HG03442 (cell line): Measurements from ENCODE around the gene CNGA2.

Experiments used
- ATAC-seq: cut with Tn5 transposase; IDR thresholded peaks from one replicate; pipeline ENCODE4 v1.9.1; 2021; ENCODE audit warnings: mild to moderate bottlenecking, moderate library complexity; ENCODE audit not compliant: unreplicated experiment

Gene CNGA2

GRCh38 chrX:151711154-151711553 lies 23.4 kb upstream of the CNGA2 start:
- ATAC-seq, result no peak

DNA sequence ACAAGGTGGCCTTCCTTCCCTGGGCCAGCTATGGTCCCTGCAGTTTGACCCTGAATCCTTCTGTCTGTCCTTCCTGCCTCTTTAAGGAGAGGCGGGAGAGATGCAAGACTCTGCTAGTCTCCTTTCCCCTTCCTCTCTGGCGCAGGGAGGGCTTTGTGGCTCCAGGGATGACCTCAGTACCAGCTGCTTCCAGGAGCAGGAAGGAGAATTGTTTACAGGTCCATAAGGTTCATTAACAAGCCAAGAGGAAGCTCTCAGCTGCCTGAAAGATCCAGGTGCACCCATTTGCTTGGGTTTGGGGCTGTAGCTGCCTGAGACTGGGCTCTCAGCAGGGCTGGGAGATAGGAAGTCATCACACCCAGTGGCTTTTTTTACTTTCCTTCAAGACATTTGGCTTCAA lies 22.8 kb upstream of the CNGA2 start:
- ATAC-seq, result no peak

- ATAC-seq, result no peak
These were observed 22.3 kb upstream of the CNGA2 start for GRCh38 chrX:151712253-151712652.

DNA sequence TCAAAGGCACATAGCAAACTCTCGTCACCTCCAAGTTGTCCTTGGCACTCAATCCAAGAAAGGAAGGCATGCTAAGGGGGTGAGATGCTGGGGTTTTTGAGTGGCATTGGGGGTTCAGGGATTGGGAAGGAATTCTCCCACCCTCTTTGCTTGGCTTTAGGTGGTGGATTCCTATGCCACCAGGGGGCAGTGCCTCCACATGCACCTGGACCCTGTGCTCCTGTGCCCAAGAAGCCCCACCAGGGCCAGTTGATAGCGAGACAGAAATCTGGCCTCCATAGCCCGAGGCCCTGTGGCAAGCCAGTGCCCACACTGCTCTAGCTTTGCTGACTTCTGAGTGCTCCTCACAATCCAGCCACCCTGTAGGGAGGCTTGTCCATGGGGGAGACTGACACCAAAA lies 20.7 kb upstream of the CNGA2 start:
- ATAC-seq, result no peak

- ATAC-seq, result no peak
These were observed 20.2 kb upstream of the CNGA2 start for GRCh38 chrX:151714362-151714761.

- ATAC-seq, result no peak
These were observed 18.8 kb upstream of the CNGA2 start, which contains the start of gene FATE1 for GRCh38 chrX:151715752-151716151. Gene FATE1, plus strand, starts transcription at chrX:151716035. Its CDS starts 85 bp downstream, at chrX:151716120.

DNA sequence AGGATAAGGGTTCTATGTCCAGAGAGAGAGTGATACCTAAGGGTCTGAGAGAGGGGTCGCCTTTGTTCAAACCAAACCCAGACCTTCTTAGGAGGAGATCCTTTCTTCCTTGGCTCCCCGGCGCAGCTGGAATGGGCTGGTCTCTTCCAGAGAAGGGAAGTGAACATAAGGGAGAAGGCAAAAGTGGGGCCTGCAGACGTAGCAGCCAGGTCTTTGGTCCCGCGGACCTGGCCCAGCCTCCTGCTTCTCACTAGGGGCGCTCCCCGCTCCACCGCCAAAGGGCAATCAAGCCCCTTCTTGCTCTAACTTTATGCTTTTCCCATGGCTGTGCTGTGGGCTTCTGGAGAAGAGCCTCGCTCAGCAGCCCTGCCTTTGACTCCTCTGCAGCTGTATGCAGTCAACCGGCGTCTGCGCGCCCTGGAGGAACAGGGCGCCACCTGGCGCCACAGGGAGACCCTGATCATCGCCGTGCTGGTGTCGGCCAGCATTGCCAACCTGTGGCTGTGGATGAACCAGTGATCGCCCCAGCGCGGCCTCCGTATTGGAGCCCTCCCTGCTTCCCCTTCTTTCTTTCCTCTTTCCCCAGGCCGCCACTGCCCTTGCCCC lies 12.2 kb upstream of the CNGA2 start:
- no peak for ATAC-seq

GRCh38 chrX:151723156-151723760 lies 11.3 kb upstream of the CNGA2 start:
- no peak for ATAC-seq

GRCh38 chrX:151724563-151725337 lies 9.8 kb upstream of the CNGA2 start:
- ATAC-seq, result no peak

DNA sequence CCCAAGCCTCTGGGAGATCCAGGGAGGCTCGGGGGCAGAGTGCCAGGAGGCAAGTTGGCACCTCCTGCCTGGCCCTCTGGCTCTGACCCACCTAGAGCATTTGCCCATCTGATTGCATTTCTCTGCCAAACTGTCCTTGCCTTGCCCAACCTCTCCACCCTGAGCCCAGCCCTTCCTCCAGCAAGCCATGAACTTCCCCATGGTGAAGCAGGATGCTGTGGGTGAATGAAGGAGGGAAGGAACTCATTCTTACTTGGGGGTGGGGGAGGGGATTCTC lies 9.3 kb upstream of the CNGA2 start:
- ATAC-seq, result no peak

DNA sequence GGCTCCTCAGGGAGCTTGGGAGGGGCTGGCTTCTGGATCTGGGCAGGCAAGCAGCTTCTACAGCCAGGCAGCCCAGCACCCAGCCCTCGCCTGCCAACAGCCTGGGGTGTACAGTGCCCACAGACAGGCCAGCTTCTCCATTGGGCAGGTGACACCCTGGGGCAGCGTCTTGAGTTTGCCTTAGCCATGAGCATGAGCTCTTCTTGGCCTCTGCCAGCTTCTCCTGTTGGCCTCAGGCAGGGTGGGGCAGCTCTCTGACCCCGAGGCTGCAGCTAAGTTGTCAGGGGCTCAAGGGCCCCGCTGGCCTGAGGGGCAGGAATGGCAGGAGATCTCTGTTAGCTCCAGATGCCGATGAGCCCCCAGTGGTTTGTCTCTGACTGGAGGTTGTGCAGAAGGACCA lies 7.8 kb upstream of the CNGA2 start:
- ATAC-seq, result no peak

DNA sequence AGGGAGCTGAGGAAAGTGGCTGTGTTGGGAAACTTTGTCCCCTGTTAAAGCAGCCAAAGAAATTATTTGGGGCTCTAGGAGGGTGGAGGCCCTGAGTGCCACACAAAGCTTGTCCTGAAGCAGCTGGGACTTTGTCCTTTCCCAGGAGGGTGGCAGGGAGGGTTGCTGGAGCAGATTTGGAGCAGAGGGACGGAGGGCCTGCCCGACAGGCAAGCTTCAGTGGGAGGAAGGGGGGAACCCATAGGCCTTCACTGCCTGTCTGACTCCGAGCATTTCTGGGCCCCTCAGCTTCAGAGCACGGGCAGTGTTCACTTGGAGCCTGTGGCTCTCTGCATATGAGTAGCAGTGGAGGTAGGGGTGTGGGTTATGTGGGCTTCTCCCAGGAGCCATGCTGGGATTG lies 7.2 kb upstream of the CNGA2 start:
- no peak for ATAC-seq

DNA sequence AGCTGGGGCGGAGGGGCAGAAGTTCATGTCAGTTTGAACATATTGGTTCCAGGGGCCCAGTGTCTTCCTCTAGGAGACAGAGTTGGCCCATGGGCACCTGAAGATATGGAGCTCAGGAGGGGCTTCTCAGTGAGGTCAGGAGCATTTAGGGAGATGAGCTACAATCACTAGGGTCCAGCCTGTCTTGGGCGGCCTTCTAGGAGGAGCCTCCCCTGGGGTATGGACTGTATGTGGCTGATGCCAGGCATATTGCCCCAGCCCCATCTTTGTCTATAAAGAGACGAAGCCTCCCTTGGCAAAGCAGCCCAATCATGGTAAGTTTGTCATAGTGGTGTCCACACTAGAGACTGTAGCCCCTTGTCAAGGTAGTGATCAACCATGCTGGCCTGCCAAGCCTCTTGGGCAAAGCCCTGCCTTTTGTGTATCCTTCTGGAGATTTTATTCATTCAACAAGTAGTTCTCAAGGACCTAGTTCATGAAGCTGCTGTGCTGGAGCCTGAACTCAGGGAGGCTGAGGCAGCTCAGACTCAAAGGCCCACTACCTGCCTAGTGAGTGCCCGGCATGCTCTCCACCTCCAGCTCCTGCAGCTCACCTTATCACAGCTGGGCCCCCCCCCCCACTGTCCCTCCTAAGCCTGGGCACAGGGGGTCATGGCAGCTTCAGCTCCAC lies 5.4 kb upstream of the CNGA2 start:
- ATAC-seq, result no peak

GRCh38 chrX:151735219-151735618 lies 673 bp downstream of the CNGA2 start:
- no peak for ATAC-seq

- no peak for ATAC-seq
These were observed 2.1 kb downstream of the CNGA2 start for GRCh38 chrX:151736685-151737084.

- no peak for ATAC-seq
These were observed 2.9 kb downstream of the CNGA2 start for GRCh38 chrX:151737494-151737893.

DNA sequence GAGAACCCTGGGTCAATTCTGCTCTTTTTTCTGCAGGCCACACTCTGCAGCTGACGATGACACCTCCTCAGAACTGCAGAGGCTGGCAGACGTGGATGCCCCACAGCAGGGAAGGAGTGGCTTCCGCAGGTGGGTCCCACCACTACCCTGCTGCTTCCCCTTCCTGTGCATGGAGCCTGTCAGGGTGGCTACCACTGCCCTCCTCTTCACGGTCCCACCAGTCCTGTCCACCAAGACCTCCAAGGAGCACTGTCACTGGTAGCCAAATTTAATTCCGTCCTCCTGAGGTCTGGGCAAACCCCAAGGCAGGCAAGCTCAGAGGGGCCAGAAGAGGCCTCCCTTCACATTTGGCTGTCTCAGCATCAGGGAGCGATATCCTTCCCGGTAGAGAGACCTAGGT lies 4.2 kb downstream of the CNGA2 start:
- no peak for ATAC-seq

DNA sequence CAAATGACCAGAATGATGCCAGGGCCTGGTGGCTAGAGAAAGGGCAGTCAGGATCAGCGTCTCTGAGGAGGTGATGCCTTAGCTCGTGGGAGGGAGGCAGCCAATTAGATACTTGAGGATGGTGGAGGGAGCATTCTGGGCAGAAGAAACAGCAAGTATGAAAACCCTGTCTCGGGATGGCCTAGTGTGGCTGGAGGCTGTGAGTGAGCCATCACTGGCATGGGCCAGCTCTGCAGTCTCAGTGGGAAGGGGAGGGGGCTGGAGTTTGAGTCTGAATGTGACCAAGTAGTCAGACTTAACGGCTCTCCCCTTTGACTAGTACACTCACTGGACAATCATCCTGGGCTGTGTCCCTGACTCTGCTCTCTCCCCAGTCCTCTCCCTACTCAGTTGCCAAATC lies 7.1 kb downstream of the CNGA2 start:
- no peak for ATAC-seq

DNA sequence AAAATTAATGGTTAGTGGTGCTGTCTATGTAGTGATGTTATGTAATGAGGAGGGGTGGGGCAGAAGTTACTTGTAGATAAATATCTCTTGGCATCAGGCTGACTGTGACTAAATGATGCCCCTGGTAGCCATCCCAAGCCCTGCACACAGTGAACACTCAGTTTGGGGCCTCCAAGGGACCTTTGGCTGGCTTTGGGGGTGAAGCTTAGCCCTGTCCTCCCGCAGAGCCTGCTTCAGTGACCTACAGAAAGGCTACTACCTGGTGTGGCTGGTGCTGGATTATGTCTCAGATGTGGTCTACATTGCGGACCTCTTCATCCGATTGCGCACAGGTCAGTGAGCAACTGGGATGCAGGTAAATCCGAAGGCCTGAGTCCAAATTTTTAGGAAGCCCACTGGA lies 7.8 kb downstream of the CNGA2 start:
- ATAC-seq, result no peak

DNA sequence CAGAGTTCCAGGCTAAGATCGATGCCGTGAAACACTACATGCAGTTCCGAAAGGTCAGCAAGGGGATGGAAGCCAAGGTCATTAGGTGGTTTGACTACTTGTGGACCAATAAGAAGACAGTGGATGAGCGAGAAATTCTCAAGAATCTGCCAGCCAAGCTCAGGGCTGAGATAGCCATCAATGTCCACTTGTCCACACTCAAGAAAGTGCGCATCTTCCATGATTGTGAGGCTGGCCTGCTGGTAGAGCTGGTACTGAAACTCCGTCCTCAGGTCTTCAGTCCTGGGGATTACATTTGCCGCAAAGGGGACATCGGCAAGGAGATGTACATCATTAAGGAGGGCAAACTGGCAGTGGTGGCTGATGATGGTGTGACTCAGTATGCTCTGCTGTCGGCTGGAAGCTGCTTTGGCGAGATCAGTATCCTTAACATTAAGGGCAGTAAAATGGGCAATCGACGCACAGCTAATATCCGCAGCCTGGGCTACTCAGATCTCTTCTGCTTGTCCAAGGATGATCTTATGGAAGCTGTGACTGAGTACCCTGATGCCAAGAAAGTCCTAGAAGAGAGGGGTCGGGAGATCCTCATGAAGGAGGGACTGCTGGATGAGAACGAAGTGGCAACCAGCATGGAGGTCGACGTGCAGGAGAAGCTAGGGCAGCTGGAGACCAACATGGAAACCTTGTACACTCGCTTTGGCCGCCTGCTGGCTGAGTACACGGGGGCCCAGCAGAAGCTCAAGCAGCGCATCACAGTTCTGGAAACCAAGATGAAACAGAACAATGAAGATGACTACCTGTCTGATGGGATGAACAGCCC lies 9.3 kb downstream of the CNGA2 start:
- no peak for ATAC-seq

GRCh38 chrX:151745651-151746050 lies 11.1 kb downstream of the CNGA2 start:
- ATAC-seq, result no peak
